Muscle layer of duodenum (tissue), 2 donors: ENCODE results near the gene GARNL3.

Source experiments
- H3K27ac ChIP-seq: one replicate; pipeline ENCODE4 v1.7.0; 2013; ENCODE audit warnings: mild to moderate bottlenecking, low read length
- H3K27me3 ChIP-seq: one replicate; pipeline ENCODE4 v1.7.0; 2013; ENCODE audit warnings: low read depth, mild to moderate bottlenecking, control low read depth, low read length
- H3K36me3 ChIP-seq, 2 donors: one replicate each; pipeline ENCODE4 v1.7.0; 2013; ENCODE audit warnings: low read length in 2 of 2, control low read depth in 1 of 2, mild to moderate bottlenecking in 1 of 2; ENCODE audit not compliant: insufficient read depth in 2 of 2, control insufficient read depth in 1 of 2
- H3K4me1 ChIP-seq, 2 donors: one replicate each; pipeline ENCODE4 v1.7.0; 2013; ENCODE audit warnings: low read length in 2 of 2, mild to moderate bottlenecking in 2 of 2, control low read depth in 1 of 2, moderate library complexity in 1 of 2; ENCODE audit not compliant: insufficient read depth in 2 of 2, control insufficient read depth in 1 of 2
- H3K4me3 ChIP-seq, 2 donors: one replicate each; pipeline ENCODE4 v1.7.0; 2013; ENCODE audit warnings: low read length in 2 of 2, low read depth in 1 of 2, mild to moderate bottlenecking in 1 of 2
- H3K9me3 ChIP-seq, 2 donors: one replicate each; pipeline ENCODE4 v1.7.0; 2013; ENCODE audit warnings: low read length in 2 of 2, control low read depth in 1 of 2, mild to moderate bottlenecking in 1 of 2; ENCODE audit not compliant: control insufficient read depth in 1 of 2
- donor health status: healthy.

The GARNL3 gene

DNA sequence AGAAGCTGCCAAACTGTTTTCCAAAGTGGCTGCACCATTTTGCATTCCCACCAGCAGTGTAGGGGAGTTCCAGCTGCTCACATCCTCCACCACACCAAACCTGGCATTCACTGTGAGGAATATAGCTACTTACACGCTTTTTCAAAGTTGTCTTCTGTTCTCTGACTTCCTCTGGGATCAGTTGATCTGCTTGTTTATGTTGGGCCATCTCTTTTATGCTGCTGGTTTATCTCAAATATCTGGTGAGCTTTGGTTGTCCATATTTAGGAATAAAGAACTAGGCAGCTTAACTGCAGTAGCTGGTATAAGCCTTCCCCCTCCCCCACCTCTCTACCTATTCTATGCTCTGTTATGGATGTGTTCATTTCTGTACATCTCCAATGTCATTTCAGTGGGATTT, 151.1 kb downstream of the GARNL3 start:
- H3K36me3 ChIP-seq: no peaks in the 10 kb centered on the region
- no peak overlapping the region for H3K4me3 ChIP-seq
- H3K27me3 ChIP-seq: no peaks in the 10 kb centered on the region
- no peaks in the 10 kb centered on the region for H3K9me3 ChIP-seq
- H3K4me1 ChIP-seq: peaks cover 0 to 38% of the 10 kb centered on the region in 2 donors
- no peak overlapping the region for H3K27ac ChIP-seq

DNA sequence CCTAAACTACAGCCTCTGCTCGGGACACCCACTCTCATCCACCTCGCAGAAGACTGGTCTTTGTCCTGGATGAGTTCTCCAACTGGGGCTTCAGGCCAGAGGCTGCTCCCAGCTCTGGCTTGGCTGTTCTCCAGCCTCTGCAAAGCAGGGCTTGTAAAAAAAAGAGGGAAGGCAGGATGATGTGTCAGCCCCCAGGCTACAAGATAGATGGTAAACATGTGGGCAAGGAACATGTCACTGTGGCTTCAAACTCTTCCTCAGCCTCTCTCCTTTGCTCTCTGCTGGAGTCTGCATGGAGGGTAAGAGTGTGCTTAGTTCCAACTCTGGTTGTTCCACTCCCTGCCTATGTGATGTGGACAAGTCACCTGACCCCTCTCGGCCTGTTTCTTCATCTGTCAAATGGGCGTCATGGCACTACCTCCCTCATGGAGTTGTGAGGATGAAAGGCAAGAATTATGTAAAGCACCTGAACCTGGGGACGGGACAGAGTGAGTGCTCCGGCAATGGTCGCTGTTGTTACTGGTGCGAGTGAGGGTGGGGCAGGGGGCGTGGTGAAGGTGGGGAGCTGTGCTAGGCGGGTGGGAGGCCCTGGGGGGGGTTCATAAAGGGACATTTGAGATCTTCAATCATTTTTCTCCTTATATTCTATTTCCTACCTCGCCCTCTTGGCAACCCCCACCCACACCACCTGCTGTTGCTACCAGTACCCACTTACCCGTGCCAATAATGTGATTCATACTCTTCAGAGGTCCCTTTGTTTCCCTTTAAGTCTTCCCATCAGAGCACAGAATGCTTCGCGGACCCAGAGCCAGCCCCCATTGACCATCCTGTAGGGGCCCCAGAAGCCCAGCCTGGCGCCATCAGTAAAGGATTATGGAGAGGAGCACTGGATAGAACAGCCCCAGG, 152.8 kb downstream of the GARNL3 start:
- H3K36me3 ChIP-seq: no peaks in the 10 kb centered on the region
- H3K4me1 ChIP-seq: peaks cover under 1 to 45% of the 10 kb centered on the region in 2 donors
- no peaks in the 10 kb centered on the region for H3K9me3 ChIP-seq
- H3K27me3 ChIP-seq: no peaks in the 10 kb centered on the region
- H3K27ac ChIP-seq: no peak overlapping the region
- H3K4me3 ChIP-seq: no peak overlapping the region

DNA sequence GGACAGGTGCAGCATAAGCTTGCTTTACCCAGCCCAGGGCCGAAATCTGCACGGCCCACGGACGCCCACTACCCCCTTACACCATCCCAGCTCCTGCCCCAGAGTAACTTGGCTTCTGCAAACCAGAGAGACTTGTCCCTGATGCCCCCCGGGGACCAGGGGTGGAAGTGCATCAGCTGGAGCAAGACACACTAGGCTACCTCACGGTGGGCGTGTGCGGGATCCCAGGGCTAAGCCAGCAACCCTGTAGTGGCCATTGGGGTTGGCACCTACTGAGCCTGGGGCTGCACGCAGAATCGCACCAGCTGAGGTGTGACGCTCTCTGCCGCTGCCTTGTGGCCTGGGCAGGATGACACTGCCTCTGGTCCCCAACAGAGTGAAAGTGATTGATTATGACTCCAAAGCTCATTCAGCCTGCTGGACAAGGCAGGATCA, 153.5 kb downstream of the GARNL3 start:
- Histone ChIP-seq H3K27me3 (no peaks in the 10 kb centered on the region), H3K4me1 (peaks cover 6 to 52% of the 10 kb centered on the region in 2 donors), H3K27ac (no peak overlapping the region), H3K36me3 (no peaks in the 10 kb centered on the region), H3K4me3 (no peak overlapping the region), H3K9me3 (no peaks in the 10 kb centered on the region)

DNA sequence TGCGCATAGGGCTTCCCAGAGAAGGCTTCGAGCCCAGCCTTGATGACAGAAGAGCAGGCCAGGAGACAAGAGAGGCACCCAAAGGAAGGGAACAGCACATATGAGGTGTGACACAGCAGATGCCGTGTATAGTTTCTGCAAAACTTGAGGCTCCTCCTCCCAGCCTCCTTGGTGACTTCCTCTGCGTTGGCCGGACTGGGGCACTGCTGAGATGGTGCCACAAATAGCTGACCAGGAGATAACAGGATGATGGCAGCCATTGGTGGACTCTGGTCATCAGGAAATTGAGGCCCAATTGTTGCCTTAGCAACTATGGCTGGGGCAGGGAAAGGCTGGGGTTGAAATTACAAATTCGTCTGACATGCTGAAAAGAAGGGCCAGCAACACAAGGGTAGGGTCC, 154.8 kb downstream of the GARNL3 start:
- no peak overlapping the region for H3K27ac ChIP-seq
- H3K9me3 ChIP-seq: no peaks in the 10 kb centered on the region
- peak overlapping the region in 1 of 2 donors; percentile 46 for H3K4me3 ChIP-seq
- H3K27me3 ChIP-seq: no peaks in the 10 kb centered on the region
- peaks cover 0 to under 1% of the 10 kb centered on the region in 2 donors for H3K36me3 ChIP-seq
- peaks cover 11 to 53% of the 10 kb centered on the region in 2 donors for H3K4me1 ChIP-seq

DNA sequence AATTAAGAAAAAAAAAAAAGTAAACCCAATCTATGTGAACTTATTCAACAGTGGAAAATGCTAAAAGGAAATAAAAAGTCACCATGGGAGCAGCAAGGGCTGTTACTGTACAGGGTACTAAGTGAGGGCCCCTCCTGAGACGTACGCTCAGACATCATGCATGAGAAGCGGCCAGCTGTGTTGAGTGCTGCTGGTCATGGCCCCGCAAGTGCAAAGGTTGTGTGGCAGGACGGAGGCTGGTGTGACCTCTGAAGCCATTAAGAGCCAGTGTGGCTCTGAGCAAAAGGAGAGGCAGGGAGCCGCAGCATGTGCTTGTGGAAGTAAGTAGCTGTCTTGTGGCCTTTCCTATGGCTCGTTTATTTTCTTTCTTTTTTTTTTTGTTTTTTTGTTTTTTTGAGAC, 156.5 kb downstream of the GARNL3 start:
- no peaks in the 10 kb centered on the region for H3K9me3 ChIP-seq
- H3K27ac ChIP-seq: no peak overlapping the region
- no peak overlapping the region for H3K4me3 ChIP-seq
- peaks cover 11 to 51% of the 10 kb centered on the region in 2 donors for H3K4me1 ChIP-seq
- H3K27me3 ChIP-seq: no peaks in the 10 kb centered on the region
- H3K36me3 ChIP-seq: peaks cover 0 to 4% of the 10 kb centered on the region in 2 donors

DNA sequence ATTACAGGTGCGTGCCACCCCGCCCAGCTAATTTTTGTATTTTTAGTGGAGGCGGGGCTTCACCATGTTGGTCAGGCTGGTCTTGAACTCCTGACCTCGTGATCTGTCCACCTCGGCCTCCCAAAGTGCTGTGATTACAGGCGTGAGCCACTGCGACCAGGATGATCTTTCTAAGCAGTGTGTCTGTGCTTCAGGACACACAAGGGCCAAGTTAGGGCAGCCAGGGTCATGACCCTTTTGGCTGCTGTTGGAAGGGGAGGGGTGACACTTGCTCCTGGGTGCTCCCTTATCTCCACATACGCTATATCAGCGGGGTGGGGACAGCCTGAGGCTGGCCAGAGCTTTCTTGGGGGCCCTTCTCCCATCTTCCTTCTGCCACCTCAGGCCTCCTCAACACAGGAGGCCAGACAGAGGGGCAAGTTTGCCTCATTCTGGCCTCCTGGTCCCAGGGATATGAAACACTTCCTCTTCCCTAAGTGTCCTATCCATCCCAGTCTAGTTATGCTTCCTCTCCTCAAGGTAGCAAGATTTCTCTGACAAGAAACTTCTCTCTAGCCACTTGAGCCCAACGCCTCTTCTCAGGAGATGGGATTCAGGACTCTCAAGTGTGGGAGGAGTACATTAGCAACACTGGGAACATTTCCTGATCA, 157.7 kb downstream of the GARNL3 start:
- Histone ChIP-seq H3K27ac (no peak overlapping the region), H3K27me3 (no peaks in the 10 kb centered on the region), H3K4me1 (peaks cover 11 to 47% of the 10 kb centered on the region in 2 donors), H3K36me3 (peaks cover 3 to 4% of the 10 kb centered on the region in 2 donors), H3K9me3 (no peaks in the 10 kb centered on the region), H3K4me3 (peak overlapping the region; percentile 88 to 96)

DNA sequence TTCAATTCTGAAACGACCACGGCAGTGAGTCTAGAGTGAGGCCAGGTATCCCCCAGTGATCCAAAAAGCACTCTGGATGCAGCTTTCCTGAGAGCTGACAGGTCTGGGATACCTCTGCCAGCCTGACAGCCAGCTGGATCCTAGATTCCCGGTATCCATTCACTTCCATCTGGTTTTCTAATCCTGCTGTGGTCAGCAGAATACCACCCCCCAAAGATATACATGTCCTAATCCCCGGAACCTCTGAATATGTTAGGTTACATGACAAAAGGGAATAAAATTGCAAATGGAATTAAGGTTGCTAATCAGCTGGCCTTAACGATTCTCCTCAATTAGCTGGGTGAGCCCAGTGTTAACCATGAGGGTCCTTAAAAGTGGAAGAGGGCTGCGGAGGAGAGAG, 158.2 kb downstream of the GARNL3 start:
- Histone ChIP-seq H3K9me3 (no peaks in the 10 kb centered on the region), H3K27me3 (no peaks in the 10 kb centered on the region), H3K4me3 (peak overlapping the region; percentile 88 to 96), H3K27ac (peak overlapping the region; percentile 95), H3K4me1 (peaks cover 11 to 46% of the 10 kb centered on the region in 2 donors), H3K36me3 (peaks cover 3 to 4% of the 10 kb centered on the region in 2 donors)

DNA sequence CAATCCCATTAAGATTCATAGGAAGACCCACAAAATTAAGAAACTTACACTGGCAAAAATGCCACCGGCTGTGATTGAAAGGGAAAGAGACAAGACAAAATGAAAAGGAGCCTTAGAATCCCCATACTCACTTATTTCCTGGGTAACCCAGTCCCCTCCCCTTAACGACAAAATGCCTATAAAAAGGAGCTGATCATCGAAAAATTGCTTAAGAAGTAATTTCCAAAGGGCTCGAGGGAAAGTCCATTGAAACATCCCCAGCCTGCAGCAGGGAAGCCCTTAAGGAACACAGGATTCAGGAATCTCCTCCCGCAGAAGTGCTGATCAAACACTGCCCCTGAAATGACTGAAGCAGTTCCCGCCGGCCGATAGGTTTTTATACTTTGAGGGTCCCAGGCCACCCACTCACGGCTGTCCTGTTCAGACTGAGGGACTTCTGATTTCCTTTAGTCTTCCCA, 158.9 kb downstream of the GARNL3 start:
- Histone ChIP-seq H3K4me1 (peaks cover 11 to 39% of the 10 kb centered on the region in 2 donors), H3K36me3 (peaks cover 4 to 5% of the 10 kb centered on the region in 2 donors), H3K27me3 (no peaks in the 10 kb centered on the region), H3K27ac (peak overlapping the region; percentile 95), H3K4me3 (peak overlapping the region; percentile 88 to 96), H3K9me3 (no peaks in the 10 kb centered on the region)

DNA sequence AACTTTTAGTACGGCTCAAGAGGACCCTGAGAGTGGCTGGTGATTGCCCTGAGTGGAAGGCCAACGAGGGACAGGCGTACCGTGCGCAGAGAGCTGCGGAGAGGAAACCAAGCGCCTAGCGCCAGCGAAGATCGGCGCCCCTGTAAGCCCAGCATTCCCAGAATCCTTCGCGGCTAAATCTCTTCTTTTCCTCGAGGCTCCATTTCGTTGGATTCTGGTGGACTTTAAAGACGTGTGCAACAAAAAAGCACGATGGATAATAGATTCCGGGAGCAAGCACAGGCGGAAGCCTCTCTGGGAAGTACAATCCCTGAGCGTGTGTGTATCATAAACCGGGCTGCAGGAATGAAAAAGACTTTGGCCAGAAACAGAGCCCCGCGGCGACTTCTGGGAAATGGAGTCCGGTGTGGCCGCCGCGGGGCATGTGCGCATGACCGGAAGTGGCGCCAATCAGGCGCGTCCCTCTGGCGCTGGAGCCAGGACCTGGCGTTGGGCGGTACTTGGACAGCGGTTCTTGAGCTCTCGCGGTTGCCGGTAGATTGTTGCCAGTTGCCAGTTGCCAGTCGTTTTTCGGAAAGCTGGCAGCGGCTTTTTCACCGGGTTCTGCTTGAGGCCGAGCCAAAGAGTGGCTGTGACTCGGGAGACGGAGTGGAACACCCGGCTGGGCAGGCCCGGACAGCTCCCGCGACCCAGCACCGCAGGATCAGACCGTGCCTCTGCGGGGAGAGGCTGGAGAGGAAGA, 159.5 kb downstream of the GARNL3 start, which contains the start of gene ZNF79:
Gene ZNF79 (plus strand): TSS at position 449 of the 742 bp plus-strand sequence. CDS start 406 bp downstream, outside the sequence.
- Histone ChIP-seq H3K36me3 (peaks cover 8 to 11% of the 10 kb centered on the region in 2 donors), H3K4me3 (peak within 1 kb of the TSS; percentile 88 to 96), H3K4me1 (peaks cover 11 to 34% of the 10 kb centered on the region in 2 donors), H3K27ac (peak within 1 kb of the TSS; percentile 95), H3K27me3 (no peaks in the 10 kb centered on the region), H3K9me3 (no peaks in the 10 kb centered on the region)

DNA sequence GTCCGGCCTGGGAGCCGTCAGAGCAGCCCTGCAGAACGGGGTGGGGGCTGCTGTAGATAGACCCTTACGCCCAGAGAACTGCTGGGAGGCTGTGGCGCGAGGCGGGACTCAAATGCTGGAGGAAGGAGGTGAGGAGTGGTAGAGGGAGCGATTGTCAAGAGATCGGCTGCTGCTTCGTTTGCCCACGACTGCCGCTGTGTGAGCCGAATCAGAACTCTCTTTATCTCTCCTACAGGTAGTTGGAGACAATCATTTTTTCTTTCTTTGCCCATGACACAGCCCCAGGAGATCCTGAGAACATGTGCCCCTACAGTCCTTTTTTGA, 160.1 kb downstream of the GARNL3 start:
- Histone ChIP-seq H3K4me1 (peaks cover 11 to 34% of the 10 kb centered on the region in 2 donors), H3K27ac (peak overlapping the region; percentile 95), H3K4me3 (peak overlapping the region; percentile 88 to 96), H3K9me3 (no peaks in the 10 kb centered on the region), H3K27me3 (no peaks in the 10 kb centered on the region), H3K36me3 (peaks cover 8 to 16% of the 10 kb centered on the region in 2 donors)

DNA sequence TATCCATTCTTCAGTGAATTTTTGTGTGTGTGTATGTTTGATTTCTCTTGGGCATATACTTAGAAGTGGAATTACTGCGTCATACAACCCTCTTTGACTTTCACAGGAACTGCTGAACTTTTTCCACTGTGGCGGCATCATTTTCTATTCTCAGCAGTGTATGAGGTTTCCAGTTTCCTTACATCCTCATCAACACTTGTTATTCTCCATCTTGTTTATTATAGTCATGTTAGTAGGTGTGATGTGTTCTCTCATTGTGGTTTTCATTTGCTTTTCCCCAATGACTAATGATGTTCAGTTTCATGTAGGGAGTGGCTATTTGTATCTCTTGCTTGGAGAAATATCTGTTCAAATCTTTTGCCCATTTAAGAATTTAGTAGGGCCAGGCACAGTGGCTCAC, 162.2 kb downstream of the GARNL3 start:
- H3K9me3 ChIP-seq: no peaks in the 10 kb centered on the region
- no peaks in the 10 kb centered on the region for H3K27me3 ChIP-seq
- H3K36me3 ChIP-seq: peaks cover 18 to 26% of the 10 kb centered on the region in 2 donors
- no peak overlapping the region for H3K4me3 ChIP-seq
- H3K27ac ChIP-seq: no peak overlapping the region
- peaks cover 11 to 32% of the 10 kb centered on the region in 2 donors for H3K4me1 ChIP-seq
